ENCODE data around the gene SLC22A4.

Gene SLC22A4

DNA sequence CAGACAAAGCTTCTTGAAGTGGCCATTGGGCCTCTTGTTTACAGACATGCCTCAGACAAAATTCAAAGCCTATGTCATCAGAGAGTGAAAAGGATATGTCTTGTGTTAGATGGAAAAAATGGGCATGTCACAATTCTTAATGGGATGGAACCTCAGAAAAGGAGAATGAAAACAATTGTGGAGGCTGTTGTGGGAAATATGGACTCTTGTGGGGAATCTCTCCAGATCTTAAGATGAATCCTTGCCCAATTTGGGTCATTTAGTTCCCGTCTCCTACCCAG lies 94.8 kb downstream of the SLC22A4 start:
- TF ChIP-seq, protein P1, sequence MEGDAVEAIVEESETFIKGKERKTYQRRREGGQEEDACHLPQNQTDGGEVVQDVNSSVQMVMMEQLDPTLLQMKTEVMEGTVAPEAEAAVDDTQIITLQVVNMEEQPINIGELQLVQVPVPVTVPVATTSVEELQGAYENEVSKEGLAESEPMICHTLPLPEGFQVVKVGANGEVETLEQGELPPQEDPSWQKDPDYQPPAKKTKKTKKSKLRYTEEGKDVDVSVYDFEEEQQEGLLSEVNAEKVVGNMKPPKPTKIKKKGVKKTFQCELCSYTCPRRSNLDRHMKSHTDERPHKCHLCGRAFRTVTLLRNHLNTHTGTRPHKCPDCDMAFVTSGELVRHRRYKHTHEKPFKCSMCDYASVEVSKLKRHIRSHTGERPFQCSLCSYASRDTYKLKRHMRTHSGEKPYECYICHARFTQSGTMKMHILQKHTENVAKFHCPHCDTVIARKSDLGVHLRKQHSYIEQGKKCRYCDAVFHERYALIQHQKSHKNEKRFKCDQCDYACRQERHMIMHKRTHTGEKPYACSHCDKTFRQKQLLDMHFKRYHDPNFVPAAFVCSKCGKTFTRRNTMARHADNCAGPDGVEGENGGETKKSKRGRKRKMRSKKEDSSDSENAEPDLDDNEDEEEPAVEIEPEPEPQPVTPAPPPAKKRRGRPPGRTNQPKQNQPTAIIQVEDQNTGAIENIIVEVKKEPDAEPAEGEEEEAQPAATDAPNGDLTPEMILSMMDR (IDR thresholded peaks at IDR 0.05; ENCODE audit: poor library complexity, severe bottlenecking): no peak
- ATAC-seq (ENCODE audit: low read depth) (no peak), DNase-seq (ENCODE audit: low spot score) (no peak)
- no peaks in the 10 kb centered on the region for H3K27me3 ChIP-seq (ENCODE audit: insufficient read depth, poor library complexity, severe bottlenecking)
- H3K4me3 ChIP-seq (ENCODE audit: severe bottlenecking): no peak overlapping the region
- H3K27ac ChIP-seq (ENCODE audit: poor library complexity, severe bottlenecking): peak overlapping the region; percentile 93
- H3K9me3 ChIP-seq (ENCODE audit: severe bottlenecking): no peaks in the 10 kb centered on the region
- peaks cover 34% of the 10 kb centered on the region for H3K36me3 ChIP-seq (ENCODE audit: low read depth)
- H3K4me1 ChIP-seq (ENCODE audit: insufficient read depth, poor library complexity, severe bottlenecking): peaks cover 35% of the 10 kb centered on the region

DNA sequence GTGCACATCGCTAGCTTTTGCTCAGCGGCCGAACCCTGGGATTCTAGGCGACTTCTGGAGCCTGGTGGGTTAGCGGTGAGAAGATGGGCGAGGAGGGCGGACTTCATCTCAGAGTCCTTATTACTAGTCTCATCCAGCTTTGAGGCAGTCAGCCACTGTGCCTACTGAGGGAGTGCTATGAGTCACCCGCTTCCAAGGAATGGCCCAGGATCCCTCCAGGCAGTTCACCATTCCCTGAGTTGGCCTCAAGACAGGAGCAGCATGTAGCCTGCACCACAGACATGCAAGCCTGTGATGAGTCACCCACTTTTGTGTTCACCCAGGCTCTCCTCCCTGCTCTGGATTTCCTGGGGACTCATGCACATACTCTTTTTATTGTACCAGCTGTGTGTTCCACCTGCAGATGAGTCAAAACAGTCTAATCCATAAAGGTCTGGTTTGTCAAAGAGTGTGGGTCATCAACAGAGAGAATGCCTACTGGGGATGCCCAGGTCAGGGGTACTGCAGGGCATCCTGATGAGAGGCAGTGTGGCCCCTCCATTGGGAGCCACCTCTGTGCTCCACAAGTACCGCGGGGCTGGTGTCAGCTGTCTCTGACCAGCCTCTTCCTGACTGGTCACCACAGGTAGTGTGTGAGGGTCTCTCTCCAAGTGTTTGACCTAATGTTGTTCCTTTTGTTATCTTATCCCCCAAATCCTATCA lies 95.5 kb downstream of the SLC22A4 start:
- DNase-seq (ENCODE audit: low spot score) (peak; percentile 100), ATAC-seq (ENCODE audit: low read depth) (peak; percentile 84)
- TF ChIP-seq, protein P1 (IDR thresholded peaks at IDR 0.05; ENCODE audit: poor library complexity, severe bottlenecking): no peak
- peaks cover 40% of the 10 kb centered on the region for H3K36me3 ChIP-seq (ENCODE audit: low read depth)
- no peaks in the 10 kb centered on the region for H3K9me3 ChIP-seq (ENCODE audit: severe bottlenecking)
- peak overlapping the region; percentile 93 for H3K27ac ChIP-seq (ENCODE audit: poor library complexity, severe bottlenecking)
- H3K27me3 ChIP-seq (ENCODE audit: insufficient read depth, poor library complexity, severe bottlenecking): no peaks in the 10 kb centered on the region
- peaks cover 35% of the 10 kb centered on the region for H3K4me1 ChIP-seq (ENCODE audit: insufficient read depth, poor library complexity, severe bottlenecking)
- no peak overlapping the region for H3K4me3 ChIP-seq (ENCODE audit: severe bottlenecking)

DNA sequence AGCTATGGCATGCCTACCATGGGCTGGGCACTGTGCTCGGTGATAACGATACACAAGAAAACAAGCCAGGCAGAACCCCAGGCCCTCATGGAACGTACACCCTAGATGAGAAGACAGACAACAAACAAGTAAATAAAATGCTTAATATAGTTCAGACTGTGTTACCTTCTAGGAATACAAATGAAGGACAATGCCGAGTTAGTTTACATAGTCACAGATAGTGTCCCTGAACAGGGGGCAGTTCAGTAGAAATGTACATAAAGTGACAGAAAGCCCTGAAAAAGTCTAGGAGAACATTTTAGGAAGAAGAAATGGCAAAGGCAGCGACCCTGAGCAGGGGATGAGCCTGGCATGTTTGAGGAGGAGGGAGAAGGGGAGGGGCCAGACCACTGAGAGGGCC lies 97.1 kb downstream of the SLC22A4 start:
- no peak overlapping the region for H3K4me3 ChIP-seq (ENCODE audit: severe bottlenecking)
- DNase-seq (ENCODE audit: low spot score): no peak
- TF ChIP-seq, protein P1 (IDR thresholded peaks at IDR 0.05; ENCODE audit: poor library complexity, severe bottlenecking): no peak
- H3K27me3 ChIP-seq (ENCODE audit: insufficient read depth, poor library complexity, severe bottlenecking): no peaks in the 10 kb centered on the region
- peaks cover 42% of the 10 kb centered on the region; the same call in 1 of the 2 replicates for H3K36me3 ChIP-seq (ENCODE audit: low read depth)
- H3K27ac ChIP-seq (ENCODE audit: poor library complexity, severe bottlenecking): peak overlapping the region; percentile 93
- no peaks in the 10 kb centered on the region for H3K9me3 ChIP-seq (ENCODE audit: severe bottlenecking)
- peaks cover 35% of the 10 kb centered on the region for H3K4me1 ChIP-seq (ENCODE audit: insufficient read depth, poor library complexity, severe bottlenecking)
- no peak for ATAC-seq (ENCODE audit: low read depth)

DNA sequence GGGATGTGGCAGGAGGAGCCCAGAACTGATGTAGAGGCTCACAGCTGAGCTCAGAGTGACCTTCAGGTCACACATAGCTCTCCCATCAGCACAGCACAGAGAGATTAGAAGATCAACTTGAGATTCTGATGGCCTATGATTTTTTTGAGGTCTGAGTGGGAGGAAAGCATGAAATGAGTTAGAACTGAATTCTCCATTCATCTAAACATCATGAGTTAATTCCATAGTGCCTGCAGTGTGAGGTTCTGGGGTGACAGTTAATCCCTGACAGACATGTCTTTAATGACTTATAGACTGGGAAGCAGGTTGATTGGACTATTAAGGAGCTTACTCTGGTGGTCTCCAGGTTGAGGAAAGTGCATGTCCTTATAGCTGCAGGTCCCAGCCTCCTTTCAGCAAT lies 97.7 kb downstream of the SLC22A4 start:
- no peak for ATAC-seq (ENCODE audit: low read depth)
- H3K36me3 ChIP-seq (ENCODE audit: low read depth): peaks cover 42% of the 10 kb centered on the region; the same call in 1 of the 2 replicates
- H3K4me1 ChIP-seq (ENCODE audit: insufficient read depth, poor library complexity, severe bottlenecking): peaks cover 32% of the 10 kb centered on the region
- H3K27me3 ChIP-seq (ENCODE audit: insufficient read depth, poor library complexity, severe bottlenecking): no peaks in the 10 kb centered on the region
- H3K9me3 ChIP-seq (ENCODE audit: severe bottlenecking): no peaks in the 10 kb centered on the region
- DNase-seq (ENCODE audit: low spot score): no peak
- TF ChIP-seq, protein P1 (IDR thresholded peaks at IDR 0.05; ENCODE audit: poor library complexity, severe bottlenecking): no peak
- no peak overlapping the region for H3K4me3 ChIP-seq (ENCODE audit: severe bottlenecking)
- H3K27ac ChIP-seq (ENCODE audit: poor library complexity, severe bottlenecking): no peak overlapping the region

DNA sequence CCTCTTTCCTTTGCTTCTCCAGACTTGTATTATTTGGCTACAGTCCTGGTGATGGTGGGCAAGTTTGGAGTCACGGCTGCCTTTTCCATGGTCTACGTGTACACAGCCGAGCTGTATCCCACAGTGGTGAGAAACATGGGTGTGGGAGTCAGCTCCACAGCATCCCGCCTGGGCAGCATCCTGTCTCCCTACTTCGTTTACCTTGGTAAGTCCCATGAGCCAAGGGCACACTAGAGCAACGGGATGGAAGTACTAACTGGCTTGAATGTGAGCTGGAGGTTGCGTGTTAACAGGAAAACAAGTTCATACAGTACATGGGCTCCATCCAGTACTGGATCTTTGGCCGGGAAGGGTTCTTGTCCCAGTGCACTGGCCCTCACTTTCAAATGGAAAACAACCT lies 98.2 kb downstream of the SLC22A4 start:
- DNase-seq (ENCODE audit: low spot score) (no peak), ATAC-seq (ENCODE audit: low read depth) (no peak)
- peaks cover 28% of the 10 kb centered on the region for H3K4me1 ChIP-seq (ENCODE audit: insufficient read depth, poor library complexity, severe bottlenecking)
- H3K36me3 ChIP-seq (ENCODE audit: low read depth): peaks cover 42% of the 10 kb centered on the region; the same call in 1 of the 2 replicates
- TF ChIP-seq, protein P1 (IDR thresholded peaks at IDR 0.05; ENCODE audit: poor library complexity, severe bottlenecking): no peak
- H3K27ac ChIP-seq (ENCODE audit: poor library complexity, severe bottlenecking): no peak overlapping the region
- H3K4me3 ChIP-seq (ENCODE audit: severe bottlenecking): no peak overlapping the region
- H3K27me3 ChIP-seq (ENCODE audit: insufficient read depth, poor library complexity, severe bottlenecking): no peaks in the 10 kb centered on the region
- no peaks in the 10 kb centered on the region for H3K9me3 ChIP-seq (ENCODE audit: severe bottlenecking)

Measured in RWPE2 (cell line).